Activated T-cell treated with anti-CD3 and anti-CD28 coated beads, Interleukin-2, amount 50 U/mL, for 24 hours (primary cell): ENCODE measurements around the gene WDR88.

Experiments
- DNase-seq: peaks from one replicate; pipeline ENCODE4 v3.0.0-alpha.2; 2020
- H3K27ac Mint-ChIP-seq: 2 replicates; pipeline ENCODE4 v1.8.0; 2020; ENCODE audit warnings: mild to moderate bottlenecking, mixed read lengths
- H3K27me3 Mint-ChIP-seq: 2 replicates; pipeline ENCODE4 v1.8.0; 2020; ENCODE audit warnings: mixed read lengths
- H3K36me3 Mint-ChIP-seq: 2 replicates; pipeline ENCODE4 v1.8.0; 2020; ENCODE audit warnings: low read depth, mixed read lengths
- H3K4me1 Mint-ChIP-seq: 2 replicates; pipeline ENCODE4 v1.8.0; 2020; ENCODE audit warnings: low read depth, mixed read lengths
- H3K4me3 Mint-ChIP-seq: 2 replicates; pipeline ENCODE4 v1.8.0; 2020; ENCODE audit warnings: mild to moderate bottlenecking, moderate library complexity, mixed read lengths
- H3K9me3 Mint-ChIP-seq: 2 replicates; pipeline ENCODE4 v1.8.0; 2020; ENCODE audit warnings: mixed read lengths

WDR88 gene, protein sequence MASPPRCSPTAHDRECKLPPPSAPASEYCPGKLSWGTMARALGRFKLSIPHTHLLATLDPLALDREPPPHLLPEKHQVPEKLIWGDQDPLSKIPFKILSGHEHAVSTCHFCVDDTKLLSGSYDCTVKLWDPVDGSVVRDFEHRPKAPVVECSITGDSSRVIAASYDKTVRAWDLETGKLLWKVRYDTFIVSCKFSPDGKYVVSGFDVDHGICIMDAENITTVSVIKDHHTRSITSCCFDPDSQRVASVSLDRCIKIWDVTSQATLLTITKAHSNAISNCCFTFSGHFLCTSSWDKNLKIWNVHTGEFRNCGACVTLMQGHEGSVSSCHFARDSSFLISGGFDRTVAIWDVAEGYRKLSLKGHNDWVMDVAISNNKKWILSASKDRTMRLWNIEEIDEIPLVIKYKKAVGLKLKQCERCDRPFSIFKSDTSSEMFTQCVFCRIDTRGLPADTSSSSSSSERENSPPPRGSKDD

DNA sequence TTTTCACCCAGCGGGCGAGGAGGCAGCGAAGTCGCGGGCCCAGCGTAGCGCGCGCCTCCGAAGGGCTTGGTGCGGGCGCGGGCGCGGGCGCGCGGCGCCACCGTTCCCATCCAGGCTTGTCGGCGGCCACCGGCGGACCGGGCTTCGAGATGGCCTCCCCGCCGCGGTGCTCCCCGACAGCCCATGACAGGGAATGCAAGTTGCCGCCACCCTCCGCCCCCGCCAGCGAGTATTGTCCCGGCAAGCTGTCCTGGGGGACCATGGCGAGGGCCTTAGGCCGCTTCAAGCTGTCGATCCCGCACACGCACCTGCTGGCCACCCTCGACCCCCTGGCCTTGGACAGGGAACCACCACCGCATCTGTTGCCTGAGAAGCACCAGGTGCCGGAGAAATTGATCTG, at the start of gene WDR88:
WDR88 (plus strand) TSS at position 94 of the 400 bp plus-strand sequence; CDS start at position 150, 56 bp downstream.
- DNase-seq = no peak
- no peaks in the 10 kb centered on the region for H3K27me3 Mint-ChIP-seq
- no peaks in the 10 kb centered on the region for H3K9me3 Mint-ChIP-seq
- peaks cover 5% of the 10 kb centered on the region for H3K4me1 Mint-ChIP-seq
- H3K36me3 Mint-ChIP-seq = peaks cover 39% of the 10 kb centered on the region
- H3K27ac Mint-ChIP-seq = peak within 1 kb of the TSS; percentile 52
- H3K4me3 Mint-ChIP-seq = no peak within 1 kb of the TSS

DNA sequence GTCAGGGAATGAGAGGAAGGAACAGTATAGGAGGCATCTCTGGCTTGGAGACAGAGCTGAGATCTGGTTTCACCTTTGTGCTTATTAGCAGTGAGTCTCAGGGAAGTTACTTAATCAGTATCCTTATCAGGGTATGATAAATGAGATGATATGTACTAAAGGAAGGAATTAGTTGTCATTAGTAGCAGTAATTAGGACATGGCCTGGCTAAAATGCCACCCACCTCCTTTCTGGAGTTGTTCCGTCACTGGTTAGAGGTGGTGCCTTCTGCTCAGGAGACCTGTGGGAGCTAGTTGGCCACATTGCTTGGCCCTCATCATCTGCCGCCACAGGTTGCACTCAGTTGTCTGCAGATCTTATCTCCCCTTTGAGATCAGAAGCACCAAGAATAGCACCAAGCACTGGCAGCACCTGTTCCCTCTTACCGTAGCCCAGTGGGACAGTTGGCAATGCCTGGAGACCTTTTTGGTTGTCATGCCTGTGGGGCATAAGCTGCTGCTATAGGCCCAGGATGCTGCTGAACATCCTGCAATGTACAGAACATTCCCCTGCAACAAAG, 46.3 kb upstream of the WDR88 start:
- Mint-ChIP-seq H3K4me3 (no peak overlapping the region), H3K36me3 (peaks cover 43% of the 10 kb centered on the region), H3K9me3 (no peaks in the 10 kb centered on the region), H3K27me3 (no peaks in the 10 kb centered on the region), H3K27ac (no peak overlapping the region), H3K4me1 (peaks cover 32% of the 10 kb centered on the region)
- DNase-seq = no peak

DNA sequence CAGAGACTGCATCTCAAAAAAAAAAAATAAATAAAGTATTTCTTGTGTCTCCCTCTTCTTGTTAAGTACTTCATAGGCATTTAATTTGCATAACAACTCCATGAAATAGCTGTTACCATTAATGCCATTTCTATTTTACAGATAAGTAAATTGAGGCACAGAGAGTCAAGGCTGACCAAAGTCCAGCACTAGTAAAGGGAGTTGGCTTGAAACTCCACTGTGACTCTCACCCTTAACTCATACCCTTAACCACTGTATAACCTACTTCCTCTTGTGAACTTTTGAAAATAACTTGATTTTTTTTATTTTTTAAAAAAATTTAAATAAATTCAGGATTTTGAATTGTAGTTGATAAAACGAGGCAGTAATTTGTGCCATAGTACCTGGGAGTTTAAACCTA, 45.0 kb upstream of the WDR88 start:
- no peak for DNase-seq
- H3K9me3 Mint-ChIP-seq = no peaks in the 10 kb centered on the region
- H3K4me1 Mint-ChIP-seq = peaks cover 20% of the 10 kb centered on the region
- no peak overlapping the region for H3K4me3 Mint-ChIP-seq
- peaks cover 47% of the 10 kb centered on the region for H3K36me3 Mint-ChIP-seq
- no peaks in the 10 kb centered on the region for H3K27me3 Mint-ChIP-seq
- no peak overlapping the region for H3K27ac Mint-ChIP-seq

DNA sequence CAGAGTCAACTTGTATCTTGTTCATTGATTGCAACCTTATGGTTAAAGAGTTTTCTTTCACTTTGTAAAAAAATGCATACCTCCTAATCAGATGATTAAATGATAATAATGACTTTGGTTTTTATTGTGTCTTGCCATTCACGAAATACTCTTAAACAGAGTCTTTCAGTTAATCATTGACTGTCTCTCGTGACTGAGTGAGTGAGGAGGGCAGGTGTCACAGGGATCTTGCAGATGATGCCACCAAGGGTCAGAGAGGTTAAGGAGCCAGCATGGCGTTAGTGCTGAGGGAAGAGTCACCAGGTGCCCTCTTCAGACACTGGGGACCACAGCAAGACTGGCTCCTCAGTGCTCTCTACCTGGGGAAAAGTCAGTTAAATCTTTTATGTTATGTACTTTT, 42.9 kb upstream of the WDR88 start:
- H3K27ac Mint-ChIP-seq = no peak overlapping the region
- DNase-seq = no peak
- no peak overlapping the region for H3K4me3 Mint-ChIP-seq
- H3K36me3 Mint-ChIP-seq = peaks cover 63% of the 10 kb centered on the region
- no peaks in the 10 kb centered on the region for H3K9me3 Mint-ChIP-seq
- no peaks in the 10 kb centered on the region for H3K27me3 Mint-ChIP-seq
- peaks cover 13% of the 10 kb centered on the region for H3K4me1 Mint-ChIP-seq

DNA sequence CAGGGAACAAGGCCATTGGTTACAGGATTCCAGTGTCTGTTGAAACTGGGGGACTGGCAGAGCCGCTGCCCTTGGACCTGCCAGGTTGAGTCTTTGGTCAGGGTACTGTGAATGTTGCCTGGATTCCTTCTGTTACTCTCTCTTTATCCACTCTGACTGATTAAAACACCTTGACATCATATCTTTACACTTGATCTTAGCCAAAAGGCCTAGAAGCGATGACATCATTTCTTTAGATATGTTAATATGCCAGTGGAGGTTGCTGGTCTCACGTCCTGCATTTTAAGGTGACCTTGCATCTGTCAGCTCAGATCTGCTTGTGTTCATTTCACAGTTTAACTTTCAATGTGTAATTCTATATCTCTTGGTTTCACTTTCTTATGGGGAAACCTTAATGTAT, 41.7 kb upstream of the WDR88 start:
- H3K4me1 Mint-ChIP-seq = peaks cover 12% of the 10 kb centered on the region
- no peak overlapping the region for H3K4me3 Mint-ChIP-seq
- H3K27ac Mint-ChIP-seq = no peak overlapping the region
- no peak for DNase-seq
- peaks cover 66% of the 10 kb centered on the region for H3K36me3 Mint-ChIP-seq
- H3K27me3 Mint-ChIP-seq = no peaks in the 10 kb centered on the region
- no peaks in the 10 kb centered on the region for H3K9me3 Mint-ChIP-seq

DNA sequence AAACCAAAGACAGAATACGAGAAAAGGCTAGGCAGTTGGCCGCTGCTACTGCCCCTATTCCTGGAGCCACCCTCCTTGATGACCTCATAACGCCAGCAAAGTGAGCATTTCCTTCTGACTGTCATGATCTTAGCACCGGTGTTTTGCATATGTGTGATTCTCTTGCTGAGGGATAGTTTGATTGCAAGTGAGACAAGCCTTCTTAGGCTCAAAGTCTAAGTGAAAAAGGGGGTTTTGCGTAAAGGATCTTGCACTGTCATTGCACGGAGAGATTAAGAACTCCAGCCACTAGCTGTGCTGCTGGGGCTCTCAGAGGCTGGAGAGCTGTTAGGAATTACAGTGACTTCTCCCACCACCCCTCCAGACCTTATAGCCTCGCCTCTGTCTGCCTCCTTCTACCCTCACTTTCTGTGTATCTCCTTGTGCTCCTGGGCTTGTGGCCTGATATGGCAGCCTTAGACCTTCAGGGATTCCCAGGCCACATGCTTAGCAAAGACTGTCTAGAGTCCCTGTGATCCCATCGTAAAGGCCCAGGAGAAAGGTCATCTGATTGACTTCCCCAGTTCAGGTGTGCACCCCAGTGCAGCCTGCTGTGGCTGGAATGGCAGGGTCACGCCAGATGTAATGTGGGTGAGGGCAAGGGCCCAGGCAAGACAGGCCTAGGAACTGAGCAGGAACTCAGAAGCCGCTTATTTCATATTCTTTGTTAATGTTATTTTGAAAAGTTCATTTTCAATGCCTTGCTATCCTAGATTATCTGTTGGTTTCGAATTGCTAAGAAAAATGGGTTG, 38.3 kb upstream of the WDR88 start:
- Mint-ChIP-seq H3K4me3 (no peak overlapping the region), H3K36me3 (peaks cover 84% of the 10 kb centered on the region), H3K9me3 (no peaks in the 10 kb centered on the region), H3K27ac (no peak overlapping the region), H3K4me1 (peaks cover 5% of the 10 kb centered on the region), H3K27me3 (no peaks in the 10 kb centered on the region)
- DNase-seq = no peak

DNA sequence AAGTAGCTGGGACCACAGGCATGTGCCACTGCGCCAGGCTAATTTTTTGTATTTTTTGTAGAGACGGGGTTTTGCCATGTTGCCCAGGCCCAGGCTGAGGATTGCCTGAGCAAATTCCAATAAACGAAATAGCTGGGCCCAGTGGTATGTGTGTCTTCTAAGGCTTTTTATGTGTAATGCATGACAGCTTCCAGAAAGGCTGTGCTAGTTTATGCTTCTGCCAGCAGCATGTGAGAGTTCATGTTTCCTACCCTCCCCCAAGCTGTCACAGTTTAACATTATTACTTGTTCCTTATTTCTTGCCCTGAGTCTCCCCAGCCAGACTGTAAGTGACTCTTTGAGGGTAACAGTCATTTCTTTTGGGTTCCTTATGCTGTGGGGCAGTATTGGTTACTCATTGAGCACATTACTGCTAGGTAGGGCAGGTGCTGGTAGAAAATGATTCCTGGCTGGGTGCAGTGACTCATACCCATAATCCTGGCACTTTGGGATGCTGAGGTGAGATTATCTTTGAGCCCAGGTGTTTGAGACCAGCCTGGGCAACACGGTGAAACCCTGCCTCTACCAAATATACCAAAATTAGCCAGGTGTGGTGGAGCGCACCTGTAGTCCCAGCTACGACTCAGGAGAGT, 37.4 kb upstream of the WDR88 start:
- H3K9me3 Mint-ChIP-seq = no peaks in the 10 kb centered on the region
- H3K27me3 Mint-ChIP-seq = no peaks in the 10 kb centered on the region
- H3K4me3 Mint-ChIP-seq = no peak overlapping the region
- no peak overlapping the region for H3K27ac Mint-ChIP-seq
- peaks cover 82% of the 10 kb centered on the region for H3K36me3 Mint-ChIP-seq
- peaks cover 3% of the 10 kb centered on the region for H3K4me1 Mint-ChIP-seq
- DNase-seq = no peak

DNA sequence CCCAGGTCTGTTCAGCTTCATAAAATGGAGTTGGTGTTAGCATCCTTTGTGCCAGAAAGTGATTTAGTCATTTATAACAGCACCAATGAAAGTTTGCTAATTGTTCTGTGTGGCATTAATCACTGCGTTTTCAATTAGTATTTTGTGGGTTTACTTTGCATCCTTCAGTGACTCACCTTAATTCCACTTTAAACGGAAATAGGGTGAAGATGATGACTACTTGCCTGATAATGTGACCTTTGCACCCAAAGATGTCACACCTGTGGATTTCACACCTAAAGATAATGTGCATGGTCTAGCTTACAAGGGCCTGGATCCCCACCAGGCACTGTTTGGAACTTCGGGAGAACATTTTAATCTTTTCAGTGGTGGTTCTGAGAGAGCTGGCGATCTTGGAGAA, 35.9 kb upstream of the WDR88 start:
- Mint-ChIP-seq H3K4me3 (no peak overlapping the region), H3K27ac (no peak overlapping the region), H3K27me3 (no peaks in the 10 kb centered on the region), H3K36me3 (peaks cover 82% of the 10 kb centered on the region), H3K4me1 (peaks cover 3% of the 10 kb centered on the region), H3K9me3 (no peaks in the 10 kb centered on the region)
- no peak for DNase-seq

DNA sequence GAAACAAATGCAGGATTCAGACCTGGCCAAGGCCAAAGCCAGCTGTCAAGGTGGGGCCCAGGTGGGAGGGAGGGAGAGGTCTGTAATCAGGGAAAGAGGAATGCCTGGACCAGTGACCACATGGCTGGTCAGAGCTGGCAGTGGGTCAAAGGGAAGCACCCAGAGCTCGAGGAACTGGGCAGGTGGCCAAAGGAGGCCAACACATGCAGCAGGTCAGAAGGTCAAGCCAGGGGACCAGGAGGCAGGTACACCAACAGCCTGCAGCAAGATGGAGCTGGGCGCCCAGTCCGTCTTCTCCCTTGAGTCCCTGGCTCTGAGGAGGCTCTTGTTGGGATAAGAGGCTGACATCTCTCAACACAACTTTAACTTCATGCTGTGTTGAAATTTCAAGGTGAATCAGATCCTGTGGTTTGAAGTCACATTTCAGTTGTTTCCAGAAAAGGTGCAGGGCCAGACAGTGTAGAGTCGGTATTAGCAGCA, 33.8 kb upstream of the WDR88 start:
- H3K4me1 Mint-ChIP-seq = peaks cover 3% of the 10 kb centered on the region
- H3K36me3 Mint-ChIP-seq = peaks cover 86% of the 10 kb centered on the region
- DNase-seq = no peak
- no peaks in the 10 kb centered on the region for H3K27me3 Mint-ChIP-seq
- peak overlapping the region; percentile 13 for H3K27ac Mint-ChIP-seq
- H3K4me3 Mint-ChIP-seq = no peak overlapping the region
- H3K9me3 Mint-ChIP-seq = no peaks in the 10 kb centered on the region

DNA sequence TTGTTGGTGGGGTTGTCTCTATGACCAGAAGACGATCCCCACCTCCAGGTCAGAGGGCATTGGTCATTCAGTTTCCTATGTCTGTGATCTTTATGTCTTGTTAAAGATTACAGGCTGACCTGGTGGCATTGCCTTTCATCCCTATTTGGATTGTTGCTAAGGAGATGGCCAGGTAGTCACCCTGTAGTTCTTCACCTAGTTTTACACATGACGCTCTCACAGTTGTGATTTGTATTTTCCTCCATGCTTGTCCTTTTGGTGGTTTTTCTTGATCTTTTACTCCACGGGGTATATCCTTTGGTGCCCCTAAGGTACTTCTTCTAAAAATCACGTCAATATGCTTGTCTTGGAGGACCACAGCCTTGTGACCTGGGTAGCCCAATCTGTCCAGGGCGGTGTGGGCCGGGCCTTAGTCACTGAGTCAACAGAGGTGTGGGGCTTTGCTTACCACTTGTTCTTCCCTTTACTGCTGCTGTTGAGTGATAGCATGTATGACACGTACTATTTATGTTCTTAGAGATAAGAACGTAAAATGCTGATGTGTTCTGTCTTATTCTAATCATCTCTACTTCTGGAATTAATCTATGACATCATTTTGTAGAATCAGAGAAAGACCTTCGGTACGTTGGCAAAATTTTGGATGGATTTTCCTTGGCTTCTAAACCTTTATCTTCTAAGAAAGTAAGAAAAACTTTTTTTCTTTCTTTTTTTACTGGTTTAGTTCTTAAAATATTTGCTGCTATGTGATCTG, 30.8 kb upstream of the WDR88 start:
- no peak for DNase-seq
- Mint-ChIP-seq H3K9me3 (no peaks in the 10 kb centered on the region), H3K4me1 (peaks cover 1% of the 10 kb centered on the region), H3K36me3 (peaks cover 80% of the 10 kb centered on the region), H3K27me3 (no peaks in the 10 kb centered on the region), H3K4me3 (no peak overlapping the region), H3K27ac (no peak overlapping the region)

DNA sequence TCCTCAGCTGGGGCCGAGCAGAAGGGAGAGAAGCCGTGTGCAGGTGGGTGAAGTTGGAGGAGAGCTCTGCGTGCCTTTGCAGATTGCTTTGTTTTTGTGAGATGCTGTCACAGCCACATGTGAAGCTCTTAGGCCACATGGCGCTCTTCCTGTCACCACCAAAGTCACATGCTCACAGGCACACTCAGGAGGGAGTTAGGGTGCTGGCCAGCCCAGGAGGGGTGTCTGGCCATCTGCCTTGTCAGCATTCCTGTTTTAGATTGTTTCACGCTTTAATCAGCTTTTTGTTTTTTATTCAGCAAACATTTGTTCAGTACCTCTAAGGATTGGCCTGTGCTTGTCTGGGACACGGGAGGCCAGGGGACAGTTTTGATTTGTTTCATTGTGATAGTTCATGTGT, 29.0 kb upstream of the WDR88 start:
- DNase-seq = no peak
- H3K36me3 Mint-ChIP-seq = peaks cover 79% of the 10 kb centered on the region
- H3K27ac Mint-ChIP-seq = no peak overlapping the region
- no peaks in the 10 kb centered on the region for H3K27me3 Mint-ChIP-seq
- no peaks in the 10 kb centered on the region for H3K4me1 Mint-ChIP-seq
- H3K4me3 Mint-ChIP-seq = no peak overlapping the region
- H3K9me3 Mint-ChIP-seq = no peaks in the 10 kb centered on the region

DNA sequence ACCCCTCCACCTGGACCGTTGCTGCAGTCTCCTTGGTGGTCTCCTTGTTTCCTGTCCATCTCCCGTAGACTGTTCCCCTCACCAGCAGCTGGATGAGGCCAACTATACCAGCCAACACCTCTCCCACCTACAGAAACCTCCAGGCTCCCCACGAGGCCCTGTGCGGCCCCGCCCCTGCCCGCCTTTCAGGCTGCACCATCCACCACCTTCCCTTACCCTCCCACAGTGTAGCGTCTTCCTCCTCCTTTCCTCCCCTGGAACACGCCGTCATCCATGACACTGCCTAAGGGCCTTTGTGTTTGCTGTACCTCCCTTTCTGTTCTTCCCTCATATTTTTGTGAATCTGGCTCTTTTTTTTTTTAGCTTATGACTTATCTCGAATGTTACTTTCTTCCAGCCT, 23.8 kb upstream of the WDR88 start:
- H3K36me3 Mint-ChIP-seq = peaks cover 75% of the 10 kb centered on the region
- DNase-seq = no peak
- H3K27ac Mint-ChIP-seq = no peak overlapping the region
- H3K9me3 Mint-ChIP-seq = no peaks in the 10 kb centered on the region
- no peaks in the 10 kb centered on the region for H3K27me3 Mint-ChIP-seq
- no peak overlapping the region for H3K4me3 Mint-ChIP-seq
- H3K4me1 Mint-ChIP-seq = no peaks in the 10 kb centered on the region

DNA sequence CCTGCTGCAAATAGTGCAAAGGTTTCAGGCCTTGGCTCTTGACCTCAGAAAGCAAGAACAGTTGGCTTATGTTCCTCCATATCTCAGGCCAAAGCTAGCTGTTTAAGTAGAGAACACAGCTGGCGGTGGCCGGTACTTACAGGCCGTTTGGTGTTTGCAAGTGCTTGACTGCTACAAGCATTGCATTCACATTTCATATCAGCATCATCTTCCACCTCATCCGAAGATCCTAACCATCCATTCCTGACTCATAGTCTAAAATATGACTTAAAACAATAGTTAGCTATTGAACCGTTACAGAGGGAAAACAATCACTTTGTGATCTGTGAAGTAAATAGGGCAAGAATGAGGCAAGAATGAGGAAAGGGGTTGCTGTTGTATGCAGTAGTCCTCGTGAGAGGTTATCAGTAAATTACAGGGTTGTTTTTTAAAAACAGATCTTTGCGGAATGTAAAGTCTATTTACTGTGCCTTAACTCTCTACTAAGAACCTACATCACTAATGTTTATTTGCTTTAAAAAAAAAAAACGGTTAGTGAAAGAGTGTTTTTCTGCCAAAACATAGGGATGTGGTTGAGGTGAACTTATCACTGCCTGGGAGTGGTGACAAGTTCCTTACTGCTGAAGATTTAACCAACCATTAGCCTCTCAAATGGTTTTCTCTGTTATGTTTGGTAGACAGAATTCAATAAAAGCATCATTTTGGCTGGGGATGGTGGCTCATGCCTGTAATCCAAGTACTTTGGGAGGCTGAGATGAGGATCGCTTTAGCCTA, 21.6 kb upstream of the WDR88 start:
- Mint-ChIP-seq H3K27ac (no peak overlapping the region), H3K9me3 (no peaks in the 10 kb centered on the region), H3K27me3 (no peaks in the 10 kb centered on the region), H3K4me3 (no peak overlapping the region), H3K4me1 (no peaks in the 10 kb centered on the region), H3K36me3 (peaks cover 77% of the 10 kb centered on the region)
- DNase-seq = no peak
